HG03039 (cell line): ENCODE results near the gene NEIL1.
"Not testable (repeated sequence)": the region's sequence is repeated elsewhere in the genome, so short reads cannot be mapped to it uniquely, and the experiment has no call there.

Experiments used
- ATAC-seq: cut with Tn5 transposase; IDR thresholded peaks from one replicate; pipeline ENCODE4 v1.9.1; 2021; ENCODE audit warnings: mild to moderate bottlenecking, moderate library complexity; ENCODE audit not compliant: unreplicated experiment

The NEIL1 gene

GRCh38 chr15:75333654-75334419 lies 13.0 kb upstream of the NEIL1 start:
- ATAC-seq, result not testable (repeated sequence)

DNA sequence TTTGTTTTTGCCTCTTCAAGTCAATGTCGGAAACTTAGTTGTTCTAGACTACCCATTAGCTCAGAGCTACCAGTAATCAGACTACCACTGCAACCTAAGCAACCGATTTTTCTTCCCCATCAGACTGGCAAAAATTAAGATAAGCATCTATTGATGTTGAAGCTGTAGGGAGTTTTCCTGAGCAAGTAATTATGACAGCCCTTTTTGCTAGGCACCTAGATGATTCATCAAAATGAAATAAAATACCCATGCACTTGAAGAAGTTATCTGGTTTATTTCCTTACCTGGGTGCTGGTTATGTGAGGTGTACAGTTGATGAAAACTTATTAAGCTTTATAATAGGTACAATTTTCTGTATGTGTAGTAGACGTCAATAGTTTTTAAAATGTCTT lies 11.5 kb upstream of the NEIL1 start:
- no peak for ATAC-seq

DNA sequence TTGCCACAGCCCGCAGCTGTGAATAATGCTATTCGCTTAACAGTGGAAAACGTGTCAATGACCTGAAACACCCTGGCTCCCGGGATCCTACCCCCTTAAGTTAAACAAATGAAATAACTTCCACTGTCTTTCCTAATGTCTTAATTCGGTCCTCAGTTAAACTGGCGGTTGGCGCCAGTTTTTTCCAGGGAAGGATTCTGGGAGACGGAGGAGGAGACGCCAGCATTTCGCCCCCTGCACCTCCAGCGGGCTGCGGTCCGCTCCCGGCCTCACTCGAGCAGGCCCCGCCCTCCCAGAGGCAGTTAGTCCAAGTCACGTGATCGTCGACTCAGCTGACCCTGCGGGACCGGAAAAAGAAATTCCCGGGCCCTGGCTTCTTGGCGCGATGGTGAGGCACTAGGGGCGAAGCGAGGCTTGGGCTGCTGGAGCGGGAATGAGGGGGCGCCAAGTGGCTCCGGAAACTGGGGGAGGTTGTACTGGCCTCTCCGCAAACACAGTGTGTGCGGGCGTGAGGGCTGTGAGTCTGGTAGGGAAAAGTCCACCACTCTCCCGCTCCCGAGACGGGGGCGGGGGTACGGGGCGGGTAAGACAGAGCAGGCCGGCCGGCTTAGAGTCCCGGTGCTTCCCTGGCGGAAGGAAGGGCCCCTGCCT lies 11.0 kb upstream of the NEIL1 start, which contains the start of gene COMMD4:
COMMD4 (plus strand) TSS at position 359 of the 651 bp plus-strand sequence; CDS start at position 386, 27 bp downstream.
- no peak for ATAC-seq

DNA sequence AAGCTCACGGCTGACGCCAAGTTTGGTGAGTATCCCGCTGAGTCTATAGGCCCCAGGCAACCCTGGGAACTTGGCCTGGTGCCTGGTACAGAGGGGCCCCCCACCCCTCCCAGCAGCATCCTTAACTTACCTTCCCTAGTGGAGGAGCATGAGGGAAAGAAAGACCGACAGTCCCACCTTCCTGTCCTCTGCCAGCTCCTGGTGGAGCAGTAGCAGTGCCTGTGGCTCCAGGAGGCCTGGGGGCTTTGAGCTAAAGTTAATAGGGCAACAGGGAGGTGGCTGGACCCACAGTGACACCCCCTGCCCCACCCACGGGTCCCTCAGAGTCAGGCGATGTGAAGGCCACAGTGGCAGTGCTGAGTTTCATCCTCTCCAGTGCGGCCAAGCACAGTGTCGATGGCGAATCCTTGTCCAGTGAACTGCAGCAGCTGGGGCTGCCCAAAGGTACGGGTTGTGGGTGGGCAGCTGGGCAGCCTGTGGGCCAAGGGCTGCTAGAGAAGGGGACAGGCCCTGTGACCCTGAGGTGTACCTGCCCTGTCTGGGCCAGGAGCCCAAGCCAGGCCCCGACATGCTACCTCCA lies 8.1 kb upstream of the NEIL1 start:
- no peak for ATAC-seq

- no peak for ATAC-seq
These were observed 7.2 kb upstream of the NEIL1 start for GRCh38 chr15:75339531-75340240.

- ATAC-seq, result no peak
These were observed 4.6 kb upstream of the NEIL1 start for GRCh38 chr15:75342221-75342620.

DNA sequence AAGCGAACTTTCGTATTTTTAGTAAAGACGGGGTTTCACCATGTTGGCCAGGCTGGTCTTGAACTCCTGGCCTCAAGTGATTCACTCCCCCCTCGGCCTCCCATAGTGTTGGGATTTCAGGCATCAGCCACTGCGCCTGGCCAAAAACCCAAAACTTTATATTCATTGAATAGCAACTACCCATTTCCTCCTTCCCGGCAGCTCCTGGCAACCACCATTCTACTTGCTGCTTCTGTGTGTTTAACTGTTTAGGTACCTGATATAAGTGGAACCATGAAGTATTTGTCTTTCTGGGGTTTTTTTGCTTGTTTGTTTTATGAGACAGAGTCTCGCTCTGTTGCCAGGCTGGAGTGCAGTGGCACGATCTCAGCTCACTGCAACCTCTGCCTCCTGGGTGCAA lies 2.9 kb upstream of the NEIL1 start:
- ATAC-seq, result not testable (repeated sequence)

DNA sequence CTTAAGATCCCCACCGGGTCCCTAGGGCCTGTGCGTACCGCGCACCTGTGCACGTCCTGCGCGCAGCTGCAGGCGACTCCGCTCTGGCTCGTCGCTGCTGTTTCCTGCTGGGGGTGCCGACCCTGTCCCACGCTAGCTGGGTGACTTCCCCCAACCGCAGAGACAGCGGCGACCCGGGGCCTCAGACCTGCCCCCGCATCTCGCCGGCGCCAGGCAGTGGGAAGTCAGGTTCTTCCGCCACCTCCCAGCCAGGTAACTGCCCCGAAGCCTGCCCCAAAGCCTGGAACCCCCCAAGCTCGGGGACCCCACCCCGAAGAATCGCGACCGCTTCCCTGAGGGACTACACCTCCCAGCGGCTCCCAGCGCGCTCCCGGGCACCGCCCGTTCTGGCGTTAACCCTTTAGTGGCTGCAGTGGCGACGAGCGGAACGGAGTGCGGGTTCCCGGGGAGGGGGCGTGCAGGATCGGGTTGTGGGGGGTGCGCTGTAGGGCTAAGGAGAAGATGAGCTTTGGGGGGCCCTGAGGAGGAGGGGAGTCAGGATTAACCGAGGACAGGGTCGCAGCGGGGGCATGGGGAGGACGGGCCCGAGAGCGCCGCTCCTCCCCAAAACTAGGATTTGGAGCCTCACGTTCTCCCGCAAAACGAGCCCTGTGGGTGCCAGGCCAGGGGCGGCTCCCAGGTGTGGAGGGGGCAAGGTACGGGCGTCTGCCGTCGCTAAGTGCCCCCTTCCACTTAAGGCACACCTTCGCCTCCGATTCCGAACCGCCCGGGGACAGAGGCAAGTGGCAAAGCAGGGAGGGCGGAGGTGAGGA lies 589 bp downstream of the NEIL1 start:
- no peak for ATAC-seq

DNA sequence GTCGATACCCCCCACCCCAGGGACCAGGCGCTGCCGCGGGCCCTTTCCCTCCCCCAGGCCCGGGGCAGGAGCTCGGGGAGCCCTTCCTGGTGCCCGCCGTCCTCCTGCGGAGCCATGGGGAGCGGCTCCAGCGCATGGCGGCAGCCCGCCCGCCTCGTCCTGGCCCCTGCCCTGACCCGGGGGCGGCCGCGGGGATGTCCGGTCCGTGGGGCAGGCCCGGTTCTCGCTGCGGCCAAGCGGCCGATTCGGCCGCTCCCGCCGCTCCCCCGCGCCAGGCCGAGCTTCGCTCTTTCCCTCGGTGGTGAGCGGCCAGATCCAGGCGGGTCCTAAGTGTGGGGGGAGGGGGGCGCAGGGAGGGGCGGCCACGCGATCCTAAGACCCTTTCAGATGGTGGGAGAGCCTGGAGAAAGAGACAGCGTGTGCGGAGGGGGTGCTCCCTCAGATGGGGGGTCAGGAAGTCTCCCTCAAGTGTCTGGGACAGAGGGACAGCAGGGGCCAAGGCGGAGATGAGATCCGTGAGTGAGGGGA lies 1.3 kb downstream of the NEIL1 start:
- no peak for ATAC-seq

GRCh38 chr15:75348562-75349350 lies 1.9 kb downstream of the NEIL1 start:
- no peak for ATAC-seq

GRCh38 chr15:75349351-75349669 lies 2.5 kb downstream of the NEIL1 start:
- not testable (repeated sequence) for ATAC-seq

GRCh38 chr15:75349851-75350588 lies 3.2 kb downstream of the NEIL1 start:
- ATAC-seq, result no peak

GRCh38 chr15:75350601-75351361 lies 3.9 kb downstream of the NEIL1 start:
- ATAC-seq, result no peak

DNA sequence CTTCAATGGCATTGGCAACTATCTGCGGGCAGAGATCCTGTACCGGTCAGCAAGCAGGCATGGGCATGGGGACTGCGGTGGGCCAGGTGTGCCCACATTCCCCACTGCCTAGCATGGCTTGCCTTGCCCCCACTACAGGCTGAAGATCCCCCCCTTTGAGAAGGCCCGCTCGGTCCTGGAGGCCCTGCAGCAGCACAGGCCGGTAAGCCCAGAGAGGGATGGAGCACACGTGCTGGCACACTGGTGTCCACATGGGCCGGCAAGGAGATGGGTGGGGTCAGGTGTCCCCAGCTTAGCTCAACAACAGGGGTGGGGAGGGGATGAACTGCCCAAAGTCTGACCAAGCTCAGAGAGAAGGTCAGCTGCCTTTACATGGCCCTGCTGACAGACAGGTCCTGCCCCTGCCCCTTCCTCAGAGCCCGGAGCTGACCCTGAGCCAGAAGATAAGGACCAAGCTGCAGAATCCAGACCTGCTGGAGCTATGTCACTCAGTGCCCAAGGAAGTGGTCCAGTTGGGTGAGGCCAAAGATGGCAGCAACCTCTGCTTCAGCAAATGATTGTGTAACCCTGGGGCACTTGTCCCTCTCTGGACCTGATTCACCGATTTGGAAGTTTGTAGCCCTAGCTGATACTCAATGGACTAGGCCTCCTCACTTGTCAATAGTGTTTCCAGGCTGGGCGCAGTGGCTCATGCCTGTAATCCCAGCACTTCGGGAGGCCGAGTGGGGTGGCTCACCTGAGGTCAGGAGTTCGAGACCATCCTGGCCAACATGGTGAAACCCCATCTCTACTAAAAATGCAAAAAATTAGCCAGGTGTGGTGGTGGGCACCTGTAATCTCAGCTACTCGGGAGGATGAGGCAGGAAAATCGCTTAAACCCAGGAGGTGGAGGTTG lies 5.6 kb downstream of the NEIL1 start:
- no peak for ATAC-seq

DNA sequence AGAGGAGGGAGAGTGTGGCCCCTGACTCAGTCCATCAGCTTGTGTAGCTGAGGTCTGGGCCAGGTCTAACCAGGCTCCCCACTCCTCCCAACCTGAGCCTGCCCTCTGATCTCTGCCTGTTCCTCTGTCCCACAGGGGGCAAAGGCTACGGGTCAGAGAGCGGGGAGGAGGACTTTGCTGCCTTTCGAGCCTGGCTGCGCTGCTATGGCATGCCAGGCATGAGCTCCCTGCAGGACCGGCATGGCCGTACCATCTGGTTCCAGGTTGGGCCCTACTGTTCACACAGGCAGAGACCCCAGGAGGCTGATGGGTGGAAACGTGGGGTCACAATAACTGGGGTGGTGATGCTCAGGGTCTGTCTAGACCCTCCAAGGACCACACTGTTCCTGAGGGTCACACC lies 6.8 kb downstream of the NEIL1 start:
- no peak for ATAC-seq

DNA sequence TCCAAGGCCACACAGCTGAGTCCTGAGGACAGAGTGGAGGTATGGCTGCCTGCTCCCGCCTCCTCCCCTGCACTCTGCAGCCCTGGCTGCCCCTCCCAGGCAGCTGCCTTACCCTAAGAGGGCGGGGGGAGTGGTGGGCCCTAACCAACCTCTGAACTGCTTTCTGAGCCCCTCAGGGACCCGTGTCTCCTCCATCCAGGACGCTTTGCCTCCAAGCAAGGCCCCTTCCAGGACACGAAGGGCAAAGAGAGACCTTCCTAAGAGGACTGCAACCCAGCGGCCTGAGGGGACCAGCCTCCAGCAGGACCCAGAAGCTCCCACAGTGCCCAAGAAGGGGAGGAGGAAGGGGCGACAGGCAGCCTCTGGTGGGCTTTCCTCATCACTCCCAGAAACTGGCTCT lies 7.6 kb downstream of the NEIL1 start:
- no peak for ATAC-seq

DNA sequence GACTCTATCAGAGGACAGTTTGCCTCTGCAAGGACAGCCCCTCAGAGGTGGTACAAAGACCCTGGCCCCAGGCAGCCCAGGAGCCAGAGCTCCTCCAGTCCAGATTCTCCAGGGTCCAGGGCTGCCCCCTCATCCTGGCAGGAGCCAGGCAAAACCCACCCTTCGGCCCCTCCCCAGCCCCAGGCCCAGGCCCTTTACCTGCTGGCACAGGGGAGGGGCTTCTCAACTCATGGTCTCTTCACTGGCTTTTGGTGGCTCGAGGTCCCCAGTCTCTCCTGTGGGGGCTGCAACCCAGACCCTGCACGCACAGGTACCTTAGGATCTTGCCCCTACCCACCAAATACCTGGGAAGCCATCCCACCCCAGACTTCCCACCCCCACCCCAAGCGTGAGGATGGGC lies 8.5 kb downstream of the NEIL1 start:
- no peak for ATAC-seq
